OCI-LY1 (cell line): ENCODE results near the gene ITGA4.

Experiments used
- H2AFZ ChIP-seq: fragments of 200-600 bp; sonication (generic), shearing (Covaris generic); 2 replicates; pipeline ENCODE4 v1.6.0; 2014; ENCODE audit warnings: antibody characterized with exemption, mild to moderate bottlenecking, low read length
- H3F3A ChIP-seq: fragments of 200-600 bp; sonication (generic), shearing (Covaris generic); 2 replicates; pipeline ENCODE4 v1.6.0; 2014; ENCODE audit warnings: mild to moderate bottlenecking, antibody characterized with exemption, low read length, moderate library complexity; ENCODE audit not compliant: insufficient read depth
- H3K27ac ChIP-seq: fragments of 200-600 bp; sonication (generic); 2 replicates; pipeline ENCODE4 v1.5.1; 2014; ENCODE audit warnings: low read length, mixed run types, mild to moderate bottlenecking, low read depth; ENCODE audit not compliant: poor library complexity, severe bottlenecking
- H3K27me3 ChIP-seq: fragments of 200-600 bp; sonication (generic); 2 replicates; pipeline ENCODE4 v1.6.0; 2014; ENCODE audit warnings: antibody characterized with exemption, mild to moderate bottlenecking, low read length, moderate library complexity; ENCODE audit not compliant: insufficient read depth
- H3K36me3 ChIP-seq: fragments of 200-600 bp; sonication (generic); 2 replicates; pipeline ENCODE4 v1.6.1; 2014; ENCODE audit warnings: mild to moderate bottlenecking, antibody characterized with exemption, low read length, moderate library complexity, mixed read lengths; ENCODE audit not compliant: insufficient read depth
- H3K4me1 ChIP-seq: fragments of 200-600 bp; sonication (generic); 2 replicates; pipeline ENCODE4 v1.5.1; 2014; ENCODE audit warnings: mild to moderate bottlenecking, low read length, moderate library complexity; ENCODE audit not compliant: insufficient read depth, severe bottlenecking
- H3K4me2 ChIP-seq: fragments of 200-600 bp; sonication (generic), shearing (Covaris generic); 2 replicates; pipeline ENCODE4 v1.6.1; 2014; ENCODE audit warnings: low read length
- H3K4me3 ChIP-seq: fragments of 200-600 bp; sonication (generic); 2 replicates; pipeline ENCODE4 v1.5.1; 2014; ENCODE audit warnings: low read length, low read depth, mild to moderate bottlenecking, mixed read lengths; ENCODE audit not compliant: poor library complexity, severe bottlenecking
- H3K79me2 ChIP-seq: fragments of 200-600 bp; shearing (Covaris generic); 2 replicates; pipeline ENCODE4 v1.6.1; 2016; ENCODE audit warnings: mixed run types, low read length, mixed read lengths; ENCODE audit not compliant: insufficient read depth
- H3K9ac ChIP-seq: fragments of 200-600 bp; sonication (generic), shearing (Covaris generic); 2 replicates; pipeline ENCODE4 v1.6.1; 2014; ENCODE audit warnings: mild to moderate bottlenecking, low read length, mixed read lengths
- H3K9me2 ChIP-seq: fragments of 200-600 bp; sonication (generic), shearing (Covaris generic); 2 replicates; pipeline ENCODE4 v1.6.1; 2014; ENCODE audit warnings: low read depth, mild to moderate bottlenecking, low read length, mixed read lengths
- H3K9me3 ChIP-seq: fragments of 200-600 bp; shearing (Covaris generic); 2 replicates; pipeline ENCODE4 v1.6.1; 2014; ENCODE audit warnings: low read length, mixed read lengths
- H4K20me1 ChIP-seq: fragments of 200-600 bp; sonication (generic), shearing (Covaris generic); 2 replicates; pipeline ENCODE4 v1.6.0; 2016; ENCODE audit warnings: mild to moderate bottlenecking, low read length; ENCODE audit not compliant: insufficient read depth
- EZH2 ChIP-seq: fragments of 200-600 bp; sonication (generic), shearing (Covaris generic); IDR thresholded peaks from 2 replicates; pipeline ENCODE4 v1.8.0; 2017; ENCODE audit warnings: borderline replicate concordance, mixed run types, mild to moderate bottlenecking, antibody characterized with exemption, low read length, moderate library complexity, mixed read lengths
- TF ChIP-seq, protein P1 (sequence below): fragments of 200-600 bp; sonication (generic), shearing (Covaris generic); IDR thresholded peaks from 2 replicates; pipeline ENCODE4 v1.5.1; 2017; ENCODE audit warnings: mild to moderate bottlenecking, antibody characterized with exemption, low read length, moderate library complexity, mixed read lengths

ITGA4 gene

DNA sequence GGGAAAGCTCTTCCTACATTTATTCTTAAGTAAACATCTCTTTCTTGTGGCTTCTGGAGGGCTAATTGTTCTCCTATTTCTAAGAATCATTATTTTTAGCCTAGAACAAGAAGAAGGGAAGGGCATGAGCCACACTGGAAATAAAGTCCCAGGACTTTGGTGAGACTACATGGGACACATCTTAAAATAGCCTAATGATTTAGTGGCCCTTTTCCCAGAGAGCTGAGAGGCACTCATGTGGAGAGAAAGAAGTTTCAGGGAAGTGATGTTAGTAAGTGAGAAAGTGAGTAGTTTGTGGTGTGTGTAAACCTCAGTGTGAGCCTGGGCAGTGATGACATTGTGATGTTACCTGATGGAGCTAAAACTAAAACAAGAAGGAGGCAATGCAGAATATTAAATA lies 14.6 kb downstream of the ITGA4 start:
- Histone ChIP-seq H2AFZ (no peak overlapping the region), H3K9me3 (no peaks in the 10 kb centered on the region), H3K4me2 (no peak overlapping the region), H3K4me3 (no peak overlapping the region), H3K79me2 (peaks cover 44% of the 10 kb centered on the region), H4K20me1 (no peaks in the 10 kb centered on the region; the same call in 1 of the 2 replicates), H3F3A (no peaks in the 10 kb centered on the region), H3K9ac (no peak overlapping the region), H3K9me2 (no peaks in the 10 kb centered on the region), H3K4me1 (no peaks in the 10 kb centered on the region), H3K27ac (no peak overlapping the region), H3K36me3 (peaks cover 70% of the 10 kb centered on the region), H3K27me3 (no peaks in the 10 kb centered on the region)
- TF ChIP-seq, protein P1, sequence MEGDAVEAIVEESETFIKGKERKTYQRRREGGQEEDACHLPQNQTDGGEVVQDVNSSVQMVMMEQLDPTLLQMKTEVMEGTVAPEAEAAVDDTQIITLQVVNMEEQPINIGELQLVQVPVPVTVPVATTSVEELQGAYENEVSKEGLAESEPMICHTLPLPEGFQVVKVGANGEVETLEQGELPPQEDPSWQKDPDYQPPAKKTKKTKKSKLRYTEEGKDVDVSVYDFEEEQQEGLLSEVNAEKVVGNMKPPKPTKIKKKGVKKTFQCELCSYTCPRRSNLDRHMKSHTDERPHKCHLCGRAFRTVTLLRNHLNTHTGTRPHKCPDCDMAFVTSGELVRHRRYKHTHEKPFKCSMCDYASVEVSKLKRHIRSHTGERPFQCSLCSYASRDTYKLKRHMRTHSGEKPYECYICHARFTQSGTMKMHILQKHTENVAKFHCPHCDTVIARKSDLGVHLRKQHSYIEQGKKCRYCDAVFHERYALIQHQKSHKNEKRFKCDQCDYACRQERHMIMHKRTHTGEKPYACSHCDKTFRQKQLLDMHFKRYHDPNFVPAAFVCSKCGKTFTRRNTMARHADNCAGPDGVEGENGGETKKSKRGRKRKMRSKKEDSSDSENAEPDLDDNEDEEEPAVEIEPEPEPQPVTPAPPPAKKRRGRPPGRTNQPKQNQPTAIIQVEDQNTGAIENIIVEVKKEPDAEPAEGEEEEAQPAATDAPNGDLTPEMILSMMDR = no peak
- no peak for TF ChIP-seq EZH2

DNA sequence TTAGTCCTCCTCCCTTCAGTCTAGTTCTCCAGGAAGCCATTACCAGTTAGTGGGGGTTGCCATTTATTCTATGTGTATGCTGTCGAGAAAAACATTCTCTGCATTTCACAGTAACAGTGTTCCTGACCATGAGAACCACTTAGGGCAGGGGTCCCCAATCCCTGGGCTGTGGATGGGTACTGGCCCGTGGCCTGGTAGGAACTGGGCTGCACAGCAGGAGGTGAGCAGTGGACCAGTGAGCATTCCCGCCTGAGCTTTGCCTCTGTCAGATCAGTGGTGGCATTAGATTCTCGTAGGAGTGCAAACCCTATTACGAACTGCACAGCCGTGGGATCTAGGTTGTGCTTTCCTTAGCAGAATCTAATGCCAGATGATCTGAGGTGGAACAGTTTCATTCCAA lies 15.8 kb downstream of the ITGA4 start:
- H3K27ac ChIP-seq = no peak overlapping the region
- H2AFZ ChIP-seq = no peak overlapping the region
- H3K4me1 ChIP-seq = no peaks in the 10 kb centered on the region
- peaks cover 32% of the 10 kb centered on the region for H3K79me2 ChIP-seq
- no peaks in the 10 kb centered on the region; the same call in 1 of the 2 replicates for H4K20me1 ChIP-seq
- H3K9ac ChIP-seq = no peak overlapping the region
- H3K4me2 ChIP-seq = no peak overlapping the region
- H3F3A ChIP-seq = no peaks in the 10 kb centered on the region; the same call in 1 of the 2 replicates
- no peaks in the 10 kb centered on the region for H3K9me3 ChIP-seq
- no peak for TF ChIP-seq EZH2
- TF ChIP-seq, protein P1 = no peak
- peaks cover 78% of the 10 kb centered on the region for H3K36me3 ChIP-seq
- H3K4me3 ChIP-seq = no peak overlapping the region
- no peaks in the 10 kb centered on the region for H3K27me3 ChIP-seq
- H3K9me2 ChIP-seq = no peaks in the 10 kb centered on the region

DNA sequence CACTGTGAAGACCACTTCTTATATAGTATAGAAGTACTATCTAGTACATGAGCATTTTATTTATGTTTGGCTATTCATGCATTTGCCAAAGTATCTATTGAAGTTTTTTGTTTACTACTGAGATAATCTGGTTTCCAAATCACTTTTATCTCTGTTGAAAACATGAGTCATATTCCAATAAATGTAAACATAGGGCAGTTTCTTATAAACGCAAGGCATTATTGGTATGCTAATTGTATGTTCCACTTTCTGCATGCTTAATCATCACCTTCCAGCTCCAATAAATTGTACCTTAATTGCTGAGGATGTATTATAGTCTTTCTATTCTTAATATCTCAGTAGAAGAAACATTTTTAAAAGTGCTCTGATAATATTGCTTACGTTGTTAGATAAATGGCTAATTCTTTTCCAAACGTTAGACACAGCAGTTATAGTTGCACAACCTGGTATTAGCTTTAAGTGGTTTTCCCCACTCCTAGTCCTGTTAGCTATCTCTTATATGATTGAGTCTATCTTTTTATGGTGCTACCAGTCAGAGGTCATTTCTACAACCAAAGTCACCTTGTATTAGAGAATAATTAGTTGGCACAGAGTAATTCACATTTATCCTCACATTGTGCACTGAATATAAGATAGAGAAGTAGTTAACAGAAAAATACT lies 17.2 kb downstream of the ITGA4 start:
- Histone ChIP-seq H3K27ac (no peak overlapping the region), H3K79me2 (peaks cover 19% of the 10 kb centered on the region), H3K27me3 (no peaks in the 10 kb centered on the region), H3F3A (no peaks in the 10 kb centered on the region; the same call in 1 of the 2 replicates), H3K4me1 (no peaks in the 10 kb centered on the region), H3K4me2 (no peak overlapping the region), H4K20me1 (no peaks in the 10 kb centered on the region; the same call in 1 of the 2 replicates), H3K9ac (no peak overlapping the region), H3K9me2 (no peaks in the 10 kb centered on the region), H3K4me3 (no peak overlapping the region), H2AFZ (no peak overlapping the region), H3K9me3 (no peaks in the 10 kb centered on the region), H3K36me3 (peaks cover 70% of the 10 kb centered on the region)
- TF ChIP-seq, protein P1 = no peak
- no peak for TF ChIP-seq EZH2
